Astrocyte (in vitro differentiated cells and primary cell): ENCODE results near the gene NPR2.

Source experiments
- CTCF ChIP-seq: IDR thresholded peaks from 2 replicates; pipeline ENCODE4 v1.5.1; 2011; ENCODE audit warnings: low read depth, mild to moderate bottlenecking, inconsistent platforms, low read length, moderate library complexity; ENCODE audit not compliant: insufficient read depth
- EZH2 ChIP-seq: IDR thresholded peaks from 2 replicates; pipeline ENCODE4 v1.6.1; 2012; ENCODE audit warnings: mild to moderate bottlenecking, low read length, inconsistent platforms; ENCODE audit not compliant: insufficient read depth

- TF ChIP-seq CTCF (no peak), EZH2 (no peak)
Observed at GRCh38 chr9:35800530-35800929, 9.1 kb downstream of the NPR2 start.
